GM18511 (cell line): Measurements from ENCODE around the gene CASP1.
A peak's percentile ranks its signal among the peaks of the same experiment; 100 is the strongest.
"Not testable (repeated sequence)": the region's sequence is repeated elsewhere in the genome, so short reads cannot be mapped to it uniquely, and the experiment has no call there.

Experiments used
- ATAC-seq: cut with Tn5 transposase; IDR thresholded peaks from one replicate; pipeline ENCODE4 v1.9.1; 2021; ENCODE audit warnings: mild to moderate bottlenecking, moderate library complexity; ENCODE audit not compliant: unreplicated experiment

CASP1 gene

GRCh38 chr11:105034813-105035620 is at the start of gene CASP1:
Gene CASP1, minus strand, starts transcription at chr11:105035144. Its CDS starts 31 bp downstream, at chr11:105035113.
- peak; percentile 92 for ATAC-seq

GRCh38 chr11:105081412-105082150 is 46.6 kb upstream of the CASP1 start:
- no peak for ATAC-seq

GRCh38 chr11:105080171-105080906 is 45.4 kb upstream of the CASP1 start:
- ATAC-seq: not testable (repeated sequence)

- ATAC-seq: no peak
Measured at GRCh38 chr11:105078283-105078682, 43.3 kb upstream of the CASP1 start.

- ATAC-seq: peak; percentile 62
Measured at GRCh38 chr11:105077141-105077790, 42.3 kb upstream of the CASP1 start.

GRCh38 chr11:105074166-105074530 is 39.2 kb upstream of the CASP1 start:
- no peak for ATAC-seq

GRCh38 chr11:105073456-105074165 is 38.7 kb upstream of the CASP1 start:
- no peak for ATAC-seq

GRCh38 chr11:105072080-105072479 is 37.1 kb upstream of the CASP1 start:
- not testable (repeated sequence) for ATAC-seq

GRCh38 chr11:105071089-105071732 is 36.3 kb upstream of the CASP1 start:
- ATAC-seq: no peak

GRCh38 chr11:105070306-105070705 is 35.4 kb upstream of the CASP1 start:
- no peak for ATAC-seq

- not testable (repeated sequence) for ATAC-seq
Measured at GRCh38 chr11:105069749-105070148, 34.8 kb upstream of the CASP1 start.

GRCh38 chr11:105063245-105063941 is 28.4 kb upstream of the CASP1 start:
- ATAC-seq: not testable (repeated sequence)

- no peak for ATAC-seq
Measured at GRCh38 chr11:105057432-105057831, 22.5 kb upstream of the CASP1 start.

- ATAC-seq: no peak
Measured at GRCh38 chr11:105056446-105056845, 21.5 kb upstream of the CASP1 start.

GRCh38 chr11:105054723-105055493 is 20.0 kb upstream of the CASP1 start:
- ATAC-seq: no peak

- no peak for ATAC-seq
Measured at GRCh38 chr11:105052487-105052886, 17.5 kb upstream of the CASP1 start.

GRCh38 chr11:105051559-105051958 is 16.6 kb upstream of the CASP1 start:
- ATAC-seq: no peak

GRCh38 chr11:105049481-105049880 is 14.5 kb upstream of the CASP1 start:
- no peak for ATAC-seq
